ENCODE data around the gene G0S2. TPM values are rescaled to one million over a fixed set of nuclear protein-coding genes. Genes with fewer than 3 reads are reported as not detected.

G0S2 gene
- total and polyA plus RNA-seq, 7 donors = 19.3 to 70.5 (median 25.2) TPM

DNA sequence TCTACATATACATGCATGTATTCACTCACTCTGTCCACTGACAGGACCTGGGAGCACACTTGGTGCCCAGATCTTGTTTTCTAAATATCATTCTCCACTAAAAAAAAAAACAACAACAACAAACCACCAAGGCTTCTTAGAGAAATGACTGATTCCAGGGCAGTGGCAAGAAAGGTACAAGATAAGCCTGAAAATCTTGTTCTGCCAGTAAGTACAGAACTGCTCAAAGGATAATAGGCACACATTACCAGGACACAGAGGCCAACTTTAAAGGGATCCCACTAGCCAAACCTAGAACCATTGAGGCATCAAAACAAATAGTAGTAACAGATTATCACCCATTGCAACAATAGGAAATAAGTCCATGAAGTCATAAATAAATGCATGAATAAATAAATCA is 40.1 kb downstream of the G0S2 start:
- H3K27ac ChIP-seq = no peak overlapping the region
- no peaks in the 10 kb centered on the region for H3K27me3 ChIP-seq
- no peak overlapping the region for H3K4me3 ChIP-seq
- DNase-seq = no peak
- TF ChIP-seq POLR2AphosphoS5 (IDR thresholded peaks at IDR 0.05) = no peak
- TF ChIP-seq CTCF (IDR thresholded peaks at IDR 0.05) = no peak
- no peak for TF ChIP-seq EP300 (IDR thresholded peaks at IDR 0.05)
- TF ChIP-seq POLR2A (IDR thresholded peaks at IDR 0.05) = no peak
- intact Hi-C loops (cut with DNase I) = no loop called here
- no peaks in the 10 kb centered on the region for H3K4me1 ChIP-seq
- H3K9me3 ChIP-seq = no peaks in the 10 kb centered on the region
- H3K36me3 ChIP-seq = no peaks in the 10 kb centered on the region

GRCh38 chr1:209717818-209718217 is 42.6 kb downstream of the G0S2 start:
- no peak for DNase-seq
- H3K27me3 ChIP-seq = no peaks in the 10 kb centered on the region
- no peak overlapping the region for H3K27ac ChIP-seq
- H3K36me3 ChIP-seq = no peaks in the 10 kb centered on the region
- intact Hi-C loops (cut with DNase I) = no loop called here
- no peaks in the 10 kb centered on the region for H3K4me1 ChIP-seq
- TF ChIP-seq CTCF (IDR thresholded peaks at IDR 0.05) (no peak), POLR2AphosphoS5 (IDR thresholded peaks at IDR 0.05) (no peak), POLR2A (IDR thresholded peaks at IDR 0.05) (no peak), EP300 (IDR thresholded peaks at IDR 0.05) (no peak)
- WGBS, 2 donors = 82 to 85% methylated on average over 2 of the region's 2 CpGs
- no peak overlapping the region for H3K4me3 ChIP-seq
- H3K9me3 ChIP-seq = no peaks in the 10 kb centered on the region

- Histone ChIP-seq H3K4me3 (no peak overlapping the region), H3K4me1 (no peaks in the 10 kb centered on the region), H3K27ac (no peak overlapping the region), H3K27me3 (no peaks in the 10 kb centered on the region), H3K9me3 (no peaks in the 10 kb centered on the region), H3K36me3 (no peaks in the 10 kb centered on the region)
- TF ChIP-seq POLR2A (IDR thresholded peaks at IDR 0.05) = no peak
- no peak for TF ChIP-seq POLR2AphosphoS5 (IDR thresholded peaks at IDR 0.05)
- TF ChIP-seq CTCF (IDR thresholded peaks at IDR 0.05) = no peak
- TF ChIP-seq EP300 (IDR thresholded peaks at IDR 0.05) = no peak
- no peak for DNase-seq
- intact Hi-C loops (cut with DNase I) = no loop called here
- whole genome bisulfite sequencing, 2 donors = 70 to 79% methylated on average over 4 of the region's 4 CpGs
Observed at GRCh38 chr1:209720326-209720725, 45.1 kb downstream of the G0S2 start.

- H3K27ac ChIP-seq = no peak overlapping the region
- DNase-seq = no peak
- no peaks in the 10 kb centered on the region for H3K36me3 ChIP-seq
- H3K4me1 ChIP-seq = no peaks in the 10 kb centered on the region
- no peaks in the 10 kb centered on the region for H3K27me3 ChIP-seq
- intact Hi-C loops (cut with DNase I) = no loop called here
- no peak overlapping the region for H3K4me3 ChIP-seq
- no peaks in the 10 kb centered on the region for H3K9me3 ChIP-seq
- 82 to 85% methylated on average over 2 of the region's 2 CpGs for WGBS, 2 donors
- TF ChIP-seq CTCF (IDR thresholded peaks at IDR 0.05) (no peak), POLR2AphosphoS5 (IDR thresholded peaks at IDR 0.05) (no peak), POLR2A (IDR thresholded peaks at IDR 0.05) (no peak), EP300 (IDR thresholded peaks at IDR 0.05) (no peak)
Observed at GRCh38 chr1:209720826-209721225, 45.6 kb downstream of the G0S2 start.

- no peak for TF ChIP-seq EP300 (IDR thresholded peaks at IDR 0.05)
- TF ChIP-seq CTCF (IDR thresholded peaks at IDR 0.05) = no peak
- no peak for TF ChIP-seq POLR2A (IDR thresholded peaks at IDR 0.05)
- TF ChIP-seq POLR2AphosphoS5 (IDR thresholded peaks at IDR 0.05) = no peak
- H3K27ac ChIP-seq = no peak overlapping the region
- intact Hi-C loops (cut with DNase I) = no loop called here
- no peaks in the 10 kb centered on the region for H3K36me3 ChIP-seq
- no peak overlapping the region for H3K4me3 ChIP-seq
- no peaks in the 10 kb centered on the region for H3K4me1 ChIP-seq
- DNase-seq = no peak
- 92 to 95% methylated on average over 1 of the region's 1 CpG for WGBS, 2 donors
- no peaks in the 10 kb centered on the region for H3K9me3 ChIP-seq
- H3K27me3 ChIP-seq = no peaks in the 10 kb centered on the region
Observed at GRCh38 chr1:209721323-209721722, 46.1 kb downstream of the G0S2 start.

Measured in sigmoid colon (tissue), 7 donors.